GM19452 (cell line): Measurements from ENCODE around the gene TBC1D8.

ENCODE experiments used
- ATAC-seq: cut with Tn5 transposase; IDR thresholded peaks from one replicate; pipeline ENCODE4 v1.9.1; 2021; ENCODE audit not compliant: unreplicated experiment

TBC1D8 gene

DNA sequence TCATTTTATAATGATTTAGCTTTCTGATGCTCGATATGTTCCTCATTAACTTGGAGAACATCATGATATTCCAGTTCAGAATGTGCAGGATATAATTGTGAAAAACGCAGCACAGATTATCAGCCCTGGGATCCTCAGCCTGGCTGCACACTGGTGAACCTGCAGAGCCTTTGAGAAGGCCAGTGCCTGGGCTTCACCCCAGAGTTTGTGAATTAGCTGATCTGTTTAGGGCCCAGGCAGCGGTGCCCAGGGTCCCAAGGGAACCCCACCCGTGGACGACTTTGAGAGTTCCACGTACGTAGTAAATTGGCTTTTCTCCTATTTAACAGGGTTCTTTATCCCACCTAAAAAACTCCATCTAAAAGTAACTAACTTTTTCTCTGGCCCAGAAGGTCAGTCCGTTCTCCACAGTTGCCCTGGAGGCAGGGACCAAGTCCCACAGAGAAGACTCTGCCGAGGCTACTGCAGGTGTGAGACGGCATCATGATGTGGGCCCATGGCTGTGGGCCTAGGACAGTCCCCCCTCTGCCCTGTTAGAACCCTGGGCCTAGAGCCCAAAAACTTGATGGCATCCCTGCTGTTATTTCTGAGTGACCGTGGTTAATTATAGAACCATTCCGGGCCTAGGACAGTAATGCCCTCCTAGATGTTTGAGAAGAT is 188.7 kb downstream of the TBC1D8 start:
- no peak for ATAC-seq

DNA sequence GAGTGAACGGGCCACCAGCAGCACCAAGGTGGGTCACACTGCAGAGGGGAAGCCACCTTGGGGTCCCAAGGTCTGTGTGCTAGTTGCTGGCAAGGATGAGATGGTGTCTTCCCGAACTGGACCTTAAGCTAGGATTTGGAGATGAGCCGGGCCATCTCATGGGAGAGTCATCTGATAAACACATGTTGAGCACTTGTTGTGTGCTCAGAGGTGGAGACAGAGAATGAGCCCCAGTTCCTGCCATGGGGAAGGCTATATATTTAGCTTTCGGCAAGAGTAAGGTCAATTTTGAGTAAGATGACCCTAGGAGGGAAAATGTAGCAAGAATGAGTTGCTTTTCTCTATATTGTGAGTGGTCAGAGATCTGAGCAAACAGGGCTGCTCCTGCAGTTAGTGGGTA is 190.5 kb downstream of the TBC1D8 start:
- no peak for ATAC-seq

- ATAC-seq: no peak
Measured at GRCh38 chr2:100959225-100959880, 191.8 kb downstream of the TBC1D8 start.

DNA sequence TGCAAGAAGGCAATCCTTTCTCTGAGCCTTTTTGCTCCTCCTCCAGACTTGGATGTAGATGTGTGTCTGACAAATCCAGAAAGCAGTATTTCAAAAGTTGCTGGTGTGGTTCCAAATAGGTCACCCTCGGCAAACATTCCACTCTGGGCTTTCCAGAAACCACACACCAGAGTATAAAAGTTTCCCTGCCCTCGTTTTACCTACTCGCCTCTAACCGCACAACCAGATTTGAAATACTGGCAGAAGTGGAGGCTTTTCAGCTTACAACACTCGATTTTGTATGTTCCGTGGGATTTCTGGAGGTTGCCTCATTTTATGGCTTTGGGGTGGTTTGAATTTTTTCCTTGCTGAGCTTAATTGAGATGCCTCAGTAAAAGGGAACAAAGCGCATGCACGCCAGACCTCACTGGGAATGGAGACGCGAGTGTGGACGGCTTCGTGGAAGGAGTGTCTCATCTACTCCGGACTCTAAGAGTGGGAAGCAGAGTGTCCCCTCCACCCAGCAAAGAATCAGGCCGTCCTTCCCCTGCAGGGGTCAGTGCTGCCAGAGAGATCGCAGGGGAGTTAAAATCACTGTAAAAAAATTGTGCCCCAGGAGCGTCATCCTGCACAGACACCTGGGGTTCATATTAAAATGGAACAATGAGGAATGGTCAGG is 193.1 kb downstream of the TBC1D8 start:
- ATAC-seq: no peak
